Measurements from ENCODE around the gene CDKN1C. TPM values are rescaled to one million over a fixed set of nuclear protein-coding genes. Genes with fewer than 3 reads are reported as not detected.

The CDKN1C gene
- total RNA-seq, 1 donor from 2014 or later, result 37.7 TPM

DNA sequence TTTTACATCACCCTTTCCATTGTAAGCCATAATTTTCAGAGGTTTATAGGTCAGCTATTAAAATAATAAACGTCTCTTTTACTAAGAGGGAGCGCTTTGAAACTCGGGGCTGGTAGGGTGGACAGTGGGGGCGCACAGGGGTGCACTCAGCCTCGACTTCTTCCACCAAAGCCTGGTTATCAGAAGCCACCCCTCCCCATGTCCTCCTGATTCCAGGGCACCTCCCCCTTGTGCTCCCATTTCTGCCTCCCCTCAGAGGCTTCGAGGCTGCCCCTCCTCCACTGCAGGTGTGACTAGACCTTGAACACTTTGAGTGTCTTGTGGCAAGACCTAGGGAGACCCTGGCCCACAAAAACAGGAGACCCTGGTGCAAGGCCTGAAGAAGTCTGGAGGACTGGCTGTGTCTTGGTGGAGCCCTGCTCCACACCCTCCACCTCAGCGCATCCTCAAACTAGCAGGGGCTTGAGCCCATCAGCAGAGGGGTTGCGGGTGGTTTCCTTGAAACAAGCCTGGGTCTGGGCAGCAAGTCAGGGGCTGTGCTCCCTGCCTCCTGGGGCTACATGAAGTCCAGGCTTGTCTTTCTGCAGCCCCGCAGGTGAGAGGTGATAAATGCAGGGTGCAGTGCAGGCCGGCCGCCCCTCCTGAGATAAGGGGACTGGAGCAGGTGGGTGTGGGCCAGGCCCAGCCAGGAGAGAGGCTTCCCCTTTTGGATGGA lies 3.0 kb downstream of the CDKN1C start:
- ATAC-seq (ENCODE audit: poor library complexity) (no peak), DNase-seq (no peak)
- intact Hi-C loops (cut with DNase I), result loop anchor here (5.0 kb wide), 1 partner anchor 185 kb away; the partner anchor contains the start of gene KCNQ1OT1

DNA sequence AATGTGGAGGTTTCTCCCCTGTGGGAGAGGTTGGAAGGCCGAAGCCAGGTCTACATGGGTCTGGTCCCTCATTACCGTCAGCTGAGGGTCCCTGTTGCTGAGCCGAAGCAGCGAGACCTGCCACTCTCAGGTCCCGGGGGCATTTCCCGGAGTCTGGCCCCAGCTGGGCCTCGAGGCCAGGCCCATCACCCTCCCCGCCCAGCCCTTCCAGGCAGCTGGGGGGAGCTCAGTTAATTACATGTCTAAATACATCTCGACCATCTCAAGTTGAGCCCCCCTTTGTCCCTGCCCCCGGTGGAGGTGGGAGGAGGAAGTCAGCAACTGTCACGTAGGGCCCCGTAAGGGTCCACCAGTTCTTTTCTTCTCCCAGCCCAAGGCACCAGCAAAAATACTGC lies 3.6 kb downstream of the CDKN1C start:
- no peak for DNase-seq
- no peak for ATAC-seq (ENCODE audit: poor library complexity)
- intact Hi-C loops (cut with DNase I), result loop anchor here (5.0 kb wide), 1 partner anchor 185 kb away; the partner anchor contains the start of gene KCNQ1OT1

DNA sequence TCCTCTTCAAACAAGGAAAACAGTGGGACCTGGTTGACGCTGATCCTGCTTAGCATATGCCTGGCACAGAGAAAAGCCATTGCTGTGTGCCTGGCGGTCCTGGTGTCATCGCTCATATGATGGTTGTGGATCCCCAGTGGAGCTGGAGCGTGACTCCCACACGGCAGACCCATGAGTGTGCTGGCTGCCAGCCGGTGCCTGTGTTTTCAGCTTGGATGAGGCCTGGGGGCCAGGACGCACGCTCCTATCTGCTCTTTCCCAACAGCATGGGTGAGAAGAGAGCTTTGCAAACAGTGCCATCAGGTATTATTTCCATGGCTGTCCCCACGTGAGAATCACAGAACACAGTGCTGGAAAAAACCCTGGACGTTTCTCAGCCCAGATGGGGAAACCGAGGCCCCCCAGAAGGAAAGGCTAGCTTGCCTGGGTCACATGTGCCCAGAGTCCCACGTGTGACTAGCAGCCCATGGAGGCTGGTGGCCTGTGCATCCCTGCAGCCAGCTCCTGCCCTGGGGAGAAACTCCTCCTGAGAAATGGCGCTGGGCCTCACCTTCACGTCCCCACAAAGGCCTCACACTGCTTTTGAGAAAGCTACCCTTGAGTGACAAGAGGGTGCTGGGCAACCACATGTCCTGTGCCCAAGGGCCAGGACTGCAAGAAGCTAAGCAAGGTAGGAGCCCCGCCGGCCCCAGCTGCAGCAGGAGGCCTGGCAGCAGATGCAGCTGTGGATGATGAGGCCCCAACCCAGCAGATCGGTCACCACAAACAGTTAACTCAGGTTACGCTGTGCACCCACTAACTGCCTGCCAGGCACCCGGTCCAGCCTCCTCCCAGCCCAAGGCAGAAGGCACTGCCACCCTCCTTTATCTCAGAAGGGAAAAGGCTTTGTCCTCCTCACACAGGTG lies 4.2 kb downstream of the CDKN1C start:
- no peak for ATAC-seq (ENCODE audit: poor library complexity)
- intact Hi-C loops (cut with DNase I), result loop anchor here (5.0 kb wide), 1 partner anchor 184 kb away; the partner anchor contains the start of gene KCNQ1OT1
- no peak for DNase-seq

DNA sequence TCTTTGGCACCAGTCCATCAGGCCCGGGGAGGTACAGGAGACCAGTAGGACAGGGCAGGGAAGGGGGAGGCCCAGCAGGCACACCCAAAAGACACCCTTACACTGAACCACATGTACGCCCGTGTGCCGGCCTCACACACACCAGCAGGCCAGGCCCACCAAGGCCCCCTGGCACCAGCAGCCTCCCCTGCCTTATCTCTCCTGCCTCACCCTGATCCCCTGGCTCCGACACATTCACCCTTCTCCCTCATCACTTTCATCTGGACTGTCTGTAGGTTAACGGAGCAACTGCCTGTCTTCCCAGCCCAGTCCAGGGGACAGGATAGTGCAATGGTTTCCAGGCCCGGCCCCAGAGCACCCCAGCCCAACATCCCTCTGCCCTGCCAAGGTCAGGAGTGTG lies 4.9 kb downstream of the CDKN1C start:
- DNase-seq (no peak), ATAC-seq (ENCODE audit: poor library complexity) (no peak)
- intact Hi-C loops (cut with DNase I), result loop anchor here (5.0 kb wide), 1 partner anchor 183 kb away; the partner anchor contains the start of gene KCNQ1OT1

DNA sequence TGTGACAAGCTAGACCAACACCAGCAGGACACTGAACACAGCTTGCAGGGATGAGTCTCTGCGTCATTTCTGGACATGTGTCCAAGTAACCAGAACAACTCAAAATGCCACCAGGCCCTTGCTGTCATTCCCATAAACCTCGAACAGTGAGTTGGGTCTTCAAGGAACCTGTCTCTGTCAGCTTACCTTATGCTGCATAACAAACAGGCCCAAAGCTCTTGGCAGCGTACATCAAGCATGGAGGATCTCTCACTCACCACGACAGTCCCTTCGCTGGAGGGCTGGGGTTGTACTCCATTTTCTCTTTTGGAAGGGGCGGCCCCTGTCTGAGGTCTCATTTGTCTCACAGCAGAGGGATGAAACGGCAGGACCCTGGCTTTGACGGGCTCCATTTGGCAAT lies 6.8 kb downstream of the CDKN1C start:
- intact Hi-C loops (cut with DNase I), result no loop called here
- DNase-seq (no peak), ATAC-seq (ENCODE audit: poor library complexity) (no peak)

DNA sequence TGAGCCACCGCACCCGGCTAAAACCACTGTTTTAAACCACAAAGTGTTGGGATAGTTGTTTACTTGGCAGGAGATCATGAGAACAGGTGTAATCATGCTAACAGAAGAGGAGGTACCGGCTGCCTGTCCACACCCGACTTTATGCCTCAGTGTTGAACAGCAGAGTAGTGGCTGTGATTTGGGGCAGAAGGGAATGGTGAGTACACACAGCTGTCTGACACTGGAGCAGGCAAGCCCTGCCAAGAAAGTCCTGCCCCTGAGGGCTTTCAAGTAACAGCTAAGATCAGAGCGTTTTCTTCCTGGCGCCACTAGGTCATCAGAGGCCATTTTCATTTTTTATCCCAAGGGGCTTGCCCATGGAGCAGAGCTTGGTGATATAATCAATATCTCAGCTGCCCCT lies 8.1 kb downstream of the CDKN1C start:
- DNase-seq, result no peak
- ATAC-seq (ENCODE audit: poor library complexity), result peak; percentile 45
- intact Hi-C loops (cut with DNase I), result no loop called here

DNA sequence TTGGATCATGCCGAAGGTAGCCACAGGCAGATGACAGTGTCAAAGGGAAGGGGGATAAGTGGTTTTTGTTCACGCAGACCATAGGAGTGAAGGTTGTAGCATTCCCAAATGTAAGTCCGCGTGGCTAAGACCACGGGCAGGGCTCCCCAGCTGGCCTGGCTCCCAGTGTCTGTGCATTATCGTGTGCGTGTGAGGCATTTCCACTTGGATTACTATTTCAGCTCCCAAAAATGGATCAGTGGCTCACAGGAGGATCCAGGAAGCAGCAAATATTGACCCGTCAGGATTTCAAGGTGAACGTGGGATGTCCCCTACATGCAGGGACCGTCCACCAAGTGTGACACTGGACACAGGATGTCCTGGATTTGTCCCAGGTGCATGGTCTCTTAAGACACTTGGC lies 10.6 kb downstream of the CDKN1C start:
- ATAC-seq (ENCODE audit: poor library complexity) (no peak), DNase-seq (no peak)
- intact Hi-C loops (cut with DNase I), result no loop called here

DNA sequence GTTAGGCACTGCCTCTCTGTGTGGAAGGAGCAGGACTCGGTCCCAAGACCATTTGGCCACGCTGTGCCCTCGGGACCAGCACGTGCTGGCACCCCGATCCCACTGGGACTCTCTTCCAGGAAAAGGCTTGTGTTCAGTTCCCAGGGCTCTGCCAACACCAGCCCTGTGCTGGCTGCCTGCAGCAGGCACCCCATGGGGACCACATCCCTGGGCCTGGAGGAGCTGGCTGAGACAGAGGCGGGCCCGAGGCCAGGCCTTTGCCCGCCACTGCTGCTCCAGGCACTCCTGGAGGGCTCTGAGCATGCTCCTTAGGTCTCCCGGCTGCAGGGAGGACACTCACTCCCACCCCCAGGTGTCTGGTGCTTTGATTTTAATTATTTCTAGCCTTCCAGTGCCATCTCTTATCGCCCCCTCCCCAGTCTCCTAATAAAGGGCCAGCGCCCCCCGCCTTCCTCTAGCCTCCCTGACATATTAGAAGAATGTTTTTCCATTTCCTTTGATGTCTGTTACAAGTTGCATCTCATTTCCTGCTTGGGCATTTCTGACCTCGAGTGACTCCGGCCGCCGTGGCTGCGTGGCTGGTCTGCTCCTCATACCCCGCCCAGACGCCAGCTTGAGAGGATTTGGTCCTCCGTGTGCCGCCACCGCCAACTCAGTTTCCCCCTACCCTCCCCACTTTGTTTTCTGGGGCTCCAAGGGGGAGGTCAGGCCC lies 14.4 kb downstream of the CDKN1C start:
- intact Hi-C loops (cut with DNase I), result no loop called here
- DNase-seq (no peak), ATAC-seq (ENCODE audit: poor library complexity) (no peak)

DNA sequence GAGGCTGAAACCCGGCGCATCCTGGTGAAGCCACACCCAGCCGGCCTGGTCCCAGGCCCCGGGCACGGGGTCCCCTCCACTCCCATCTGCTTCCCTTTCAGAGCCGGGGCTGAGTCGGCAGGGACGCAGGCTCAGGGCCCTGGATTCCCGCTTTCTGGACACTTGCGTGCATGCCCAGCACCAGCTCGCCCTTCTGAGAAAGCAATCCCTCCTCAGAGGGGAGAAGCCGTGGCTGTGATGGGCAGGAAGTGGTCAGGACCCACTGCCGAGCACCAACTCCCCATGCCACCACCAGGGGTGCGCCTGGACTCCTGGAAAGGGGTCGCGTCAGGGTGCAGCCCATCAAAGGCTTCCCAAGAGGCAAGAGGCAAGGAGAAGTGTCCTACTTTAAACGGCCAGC lies 15.1 kb downstream of the CDKN1C start:
- ATAC-seq (ENCODE audit: poor library complexity) (no peak), DNase-seq (no peak)
- intact Hi-C loops (cut with DNase I), result no loop called here

DNA sequence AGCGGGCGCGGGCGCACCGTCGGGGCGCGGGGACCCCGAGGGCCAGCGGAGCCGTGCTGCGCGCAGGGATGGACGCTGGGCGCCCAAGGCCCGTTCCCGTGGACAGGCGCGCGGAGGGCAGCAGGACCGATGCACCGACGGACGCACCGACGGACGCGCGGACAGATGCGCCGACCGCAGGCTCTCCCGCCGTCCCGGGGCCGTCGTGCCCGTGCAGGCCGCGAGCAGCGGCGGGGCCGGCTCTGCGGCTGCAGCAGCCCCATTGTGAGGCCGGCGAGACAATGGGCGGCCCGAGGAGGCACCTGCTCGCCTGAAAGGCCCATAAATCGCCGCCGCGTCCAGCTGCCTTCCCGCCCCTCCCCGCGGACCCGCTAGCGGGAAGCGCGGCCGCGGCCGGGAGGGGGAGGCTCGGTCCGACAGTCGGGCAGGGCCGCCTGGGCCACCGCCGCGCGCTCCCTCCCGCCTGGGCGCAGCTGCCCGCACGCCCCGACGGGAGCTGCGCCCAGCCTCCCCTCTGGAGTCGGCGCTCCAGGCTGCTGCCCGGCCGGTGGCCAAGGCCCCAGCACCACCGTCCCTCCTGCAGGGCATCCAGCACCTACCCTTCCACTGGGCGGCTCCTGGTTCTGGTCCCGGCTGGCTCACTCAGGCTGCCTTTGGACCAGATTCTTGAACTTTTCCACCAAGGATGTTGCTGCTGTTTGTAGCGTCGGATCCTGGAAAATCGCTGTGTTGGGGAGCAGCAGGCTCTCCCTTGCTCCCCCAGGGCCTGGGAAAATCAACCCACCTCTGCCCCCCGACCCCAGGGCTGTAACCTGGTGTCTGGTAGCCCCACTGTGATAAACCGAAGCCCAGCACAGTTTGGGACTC lies 15.8 kb downstream of the CDKN1C start:
- ATAC-seq (ENCODE audit: poor library complexity), result no peak
- intact Hi-C loops (cut with DNase I), result no loop called here
- DNase-seq, result no peak

DNA sequence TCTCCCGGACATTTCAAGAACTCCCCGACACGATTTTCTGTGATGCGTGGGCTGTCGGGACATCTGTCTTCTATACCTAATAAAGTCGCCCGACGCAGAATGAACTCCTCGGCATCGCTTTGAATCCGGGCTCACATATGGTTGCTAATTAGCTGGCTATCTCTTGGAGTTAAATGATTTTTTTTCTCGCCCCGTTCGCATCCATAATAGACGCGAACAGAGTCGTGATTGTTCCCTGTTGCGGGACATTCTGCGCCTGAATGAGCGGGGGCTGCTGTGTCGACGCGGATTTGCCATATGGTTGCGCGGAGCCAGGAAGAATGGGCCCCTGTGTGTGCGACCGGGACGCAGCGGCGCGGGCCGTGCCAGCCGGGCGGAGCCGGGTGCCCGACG lies 16.4 kb downstream of the CDKN1C start:
- DNase-seq, result no peak
- intact Hi-C loops (cut with DNase I), result no loop called here
- no peak for ATAC-seq (ENCODE audit: poor library complexity)

DNA sequence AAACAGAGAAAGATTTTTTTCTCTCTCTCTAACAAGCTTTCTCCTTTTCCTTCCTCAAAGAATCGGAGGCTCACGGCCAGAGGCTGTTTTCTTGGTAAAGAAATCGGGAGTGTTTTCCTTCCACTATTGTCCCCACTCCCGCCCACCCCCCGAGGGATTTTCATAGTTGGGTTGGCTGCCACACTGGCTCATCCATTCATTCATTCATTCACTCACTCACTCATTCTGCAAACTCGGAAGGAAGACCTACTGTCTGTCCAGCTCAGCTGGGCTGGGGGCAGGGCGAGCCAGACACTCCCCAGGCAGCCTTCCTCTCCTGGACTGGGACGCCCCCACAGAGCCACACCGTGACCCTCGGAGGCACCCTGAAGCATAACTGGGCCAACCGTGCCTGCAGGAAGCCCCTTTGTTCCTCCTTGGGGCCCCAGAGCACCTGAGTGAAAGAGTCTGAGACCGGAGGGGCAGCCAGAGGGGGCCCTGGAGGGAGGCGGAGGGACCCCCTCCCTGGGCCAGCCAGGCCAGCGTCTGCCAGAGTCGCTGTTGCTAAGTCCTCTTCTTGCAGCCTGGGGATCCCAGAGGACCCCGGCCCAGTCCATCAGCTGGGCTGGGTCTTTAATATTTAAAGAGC lies 17.0 kb downstream of the CDKN1C start:
- intact Hi-C loops (cut with DNase I), result no loop called here
- no peak for DNase-seq
- no peak for ATAC-seq (ENCODE audit: poor library complexity)

DNA sequence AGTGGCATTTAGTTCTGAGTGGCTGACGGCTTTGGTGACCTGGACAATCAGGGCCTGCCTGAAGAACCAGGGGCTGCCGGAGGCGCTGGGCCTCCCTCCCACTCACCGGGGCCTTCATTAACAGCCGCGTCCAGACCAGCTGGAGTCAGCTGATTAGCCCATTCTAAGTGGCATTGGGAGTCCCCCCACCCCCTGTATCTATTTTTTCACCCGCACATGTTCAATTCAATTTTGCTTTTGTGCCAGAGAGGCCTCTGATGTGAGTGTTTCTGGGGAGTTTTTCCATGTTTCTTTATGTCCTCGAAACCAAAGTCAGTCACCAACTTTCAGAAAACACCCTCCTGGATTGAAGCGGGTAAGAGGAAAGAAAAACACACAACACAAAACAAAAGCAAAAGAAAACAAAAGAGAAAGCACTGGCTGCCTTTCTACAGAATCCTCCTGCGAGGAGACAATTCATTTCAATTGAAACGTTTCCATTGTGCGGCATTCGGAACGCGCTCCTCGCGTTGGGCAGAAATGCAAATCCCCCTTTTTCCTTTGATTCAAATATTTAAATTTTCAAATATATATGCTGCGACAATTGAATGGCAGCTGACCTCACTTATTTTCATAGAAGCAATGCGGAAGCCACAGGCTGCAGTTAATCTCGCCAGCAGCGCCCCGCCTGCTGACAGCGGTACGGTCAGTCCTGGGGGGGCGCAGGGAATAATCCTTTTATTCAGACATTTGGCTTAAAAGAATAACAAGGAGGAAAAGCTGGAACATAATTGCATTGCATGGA lies 17.7 kb downstream of the CDKN1C start:
- intact Hi-C loops (cut with DNase I), result no loop called here
- DNase-seq (no peak), ATAC-seq (ENCODE audit: poor library complexity) (no peak)

DNA sequence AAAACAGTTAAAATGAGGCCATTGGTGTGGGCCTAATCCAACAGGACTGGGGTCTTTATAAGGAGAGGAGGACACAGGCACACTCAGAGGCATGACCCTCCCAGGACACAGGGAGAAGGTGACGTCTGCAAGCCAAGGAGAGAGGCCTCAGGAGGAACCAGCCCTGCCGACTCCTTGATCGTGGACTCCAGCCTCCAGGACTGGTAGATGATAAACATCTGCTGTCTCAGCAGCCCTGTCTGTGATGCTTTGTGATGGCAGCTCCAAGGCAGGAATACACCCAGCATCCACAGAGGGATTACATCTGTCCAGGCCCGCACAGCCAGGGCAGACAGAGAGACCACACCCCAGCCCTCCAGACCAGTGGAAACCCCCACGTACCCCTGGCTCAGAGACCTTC lies 18.4 kb downstream of the CDKN1C start:
- no peak for DNase-seq
- intact Hi-C loops (cut with DNase I), result no loop called here
- no peak for ATAC-seq (ENCODE audit: poor library complexity)

DNA sequence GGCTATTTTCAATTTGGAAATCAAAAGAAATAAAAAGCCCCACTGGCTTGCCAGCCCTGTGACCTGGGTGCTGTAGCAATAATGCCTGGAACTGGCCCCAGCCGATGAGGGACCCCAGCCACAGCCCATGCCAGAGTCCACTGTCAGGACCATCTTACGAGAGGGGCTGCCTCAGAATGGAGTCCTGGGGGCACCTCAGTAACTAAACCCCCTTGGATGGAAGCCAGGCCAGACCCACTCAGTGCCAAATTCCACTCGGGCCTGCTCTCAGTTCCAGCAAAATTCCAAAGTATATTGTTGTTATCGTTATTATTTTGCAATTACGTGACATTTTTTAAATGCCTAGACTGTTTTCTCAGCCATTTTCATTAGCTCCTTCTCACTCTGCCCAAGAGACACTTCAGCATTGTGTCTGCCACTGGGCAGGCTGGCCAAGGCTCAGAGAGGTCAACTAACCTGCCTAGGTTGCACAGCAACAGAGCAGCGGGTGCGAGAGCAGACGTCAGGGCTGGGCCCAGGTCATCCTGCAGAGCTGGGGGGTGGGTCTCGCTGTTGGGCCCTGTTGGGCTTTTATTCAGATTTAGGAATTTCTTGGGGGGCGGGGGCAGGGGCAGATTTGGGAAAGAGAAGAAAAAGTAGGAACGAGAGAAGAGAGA lies 19.5 kb downstream of the CDKN1C start:
- intact Hi-C loops (cut with DNase I), result no loop called here

DNA sequence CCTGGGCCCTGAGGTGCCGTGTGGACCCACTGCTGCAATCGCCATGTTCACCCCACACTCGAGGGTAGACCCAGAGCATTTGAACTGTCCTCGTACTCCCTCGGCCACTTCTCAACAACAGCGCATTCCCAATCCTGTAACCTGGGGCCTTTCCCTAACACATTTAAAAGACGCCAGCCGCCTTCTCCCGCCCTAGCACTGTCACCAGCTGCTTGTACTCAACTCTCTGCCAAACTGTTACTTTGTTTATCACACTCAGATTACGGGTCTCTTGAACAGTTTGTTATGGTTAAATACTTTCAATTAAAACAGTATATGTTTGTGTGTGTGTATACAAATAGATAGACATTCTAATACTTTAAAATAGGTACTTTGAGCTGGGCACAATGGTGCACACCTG lies 20.7 kb downstream of the CDKN1C start:
- intact Hi-C loops (cut with DNase I), result no loop called here
- ATAC-seq (ENCODE audit: poor library complexity) (peak; percentile 18), DNase-seq (no peak)

More for the DNA sequence above, 19.5 kb downstream of the CDKN1C start:
- no peak for ATAC-seq (ENCODE audit: poor library complexity)
- DNase-seq, result no peak

DNA sequence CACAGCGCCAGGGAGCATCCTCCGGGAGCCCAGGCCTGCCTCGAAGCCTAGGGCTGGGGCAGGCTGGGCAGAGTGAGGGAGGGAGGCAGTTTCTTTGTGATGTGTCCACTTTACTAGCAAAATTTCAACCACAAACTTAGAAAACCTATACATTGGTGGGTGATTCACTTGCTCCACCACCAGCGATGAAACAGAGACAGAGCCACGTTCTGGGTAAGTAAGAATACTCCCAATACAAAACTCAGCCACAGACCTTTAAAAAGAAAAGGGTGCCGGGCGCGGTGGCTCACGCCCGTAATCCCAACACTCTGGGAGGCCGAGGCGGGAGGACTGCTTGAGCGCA lies 22.3 kb downstream of the CDKN1C start:
- DNase-seq, result no peak
- no peak for ATAC-seq (ENCODE audit: poor library complexity)
- intact Hi-C loops (cut with DNase I), result no loop called here

Data from Right ventricle myocardium superior (tissue), 1 donor.